ENCODE data around the gene CHD3. TPM values are rescaled to one million over a fixed set of nuclear protein-coding genes. Genes with fewer than 3 reads are reported as not detected.

The CHD3 gene
- total and polyA plus RNA-seq, 2 donors (not counting 3 experiments of a cell fraction or from before 2014, with no cell fraction given) = 102 to 185 TPM

DNA sequence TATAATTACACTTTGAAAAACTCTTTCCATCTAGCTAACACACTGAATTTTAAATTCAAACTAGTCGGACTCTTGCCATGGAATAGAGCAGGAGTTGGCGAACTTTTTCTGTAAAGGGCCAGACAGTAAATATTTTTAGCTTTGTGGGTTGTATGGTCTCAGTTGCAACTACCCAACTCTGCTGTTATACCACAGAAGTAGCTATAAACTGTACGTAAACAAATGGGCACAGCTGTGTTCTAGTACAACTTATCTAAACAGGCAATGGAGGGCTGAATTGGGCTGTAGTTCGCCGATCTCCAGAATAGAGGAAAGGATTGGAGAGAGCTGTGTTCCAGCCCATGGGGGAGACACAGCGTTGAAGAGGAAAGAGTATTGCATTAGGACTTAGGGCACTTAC lies 52.2 kb downstream of the CHD3 start:
- BruUV-seq (replicated peaks) = no TSS peak
- no peaks in the 10 kb centered on the region for H3K9me3 ChIP-seq (replicated peaks; ENCODE audit: control insufficient read depth, insufficient read depth, low read length)
- no peak overlapping the region for H3K4me3 ChIP-seq (replicated peaks in 1 of 3; ENCODE audit: insufficient read depth in 1 of 3, low read depth in 1 of 3, low read length in 3 of 3)
- H3K27ac ChIP-seq (ENCODE audit: insufficient read depth, low read depth, low read length) = no peak overlapping the region
- FAIRE-seq (no peak), DNase-seq (ENCODE audit: low read depth, low spot score) (no peak)
- no peaks in the 10 kb centered on the region for H3K79me2 ChIP-seq (ENCODE audit: control insufficient read depth, insufficient read depth, low read length)
- no peaks in the 10 kb centered on the region for H3K27me3 ChIP-seq (ENCODE audit: control insufficient read depth in 2 of 2, insufficient read depth in 2 of 2, low read length in 2 of 2)
- no peak overlapping the region for H3K4me2 ChIP-seq (ENCODE audit: insufficient read depth, low read length)
- no peak for TF ChIP-seq JUN (IDR thresholded peaks at IDR 0.05; ENCODE audit: borderline replicate concordance, insufficient read depth, insufficient read length, low read depth)
- TF ChIP-seq GATA2 (IDR thresholded peaks at IDR 0.05; ENCODE audit: insufficient read depth, insufficient read length, low read depth, low read length) = no peak
- no peak for TF ChIP-seq MYC (IDR thresholded peaks at IDR 0.05; ENCODE audit: low read depth, low read length)
- TF ChIP-seq POLR2AphosphoS5 (IDR thresholded peaks at IDR 0.05; ENCODE audit: insufficient read depth, low read depth, low read length) = no peak
- no peak for TF ChIP-seq FOS (IDR thresholded peaks at IDR 0.05; ENCODE audit: borderline replicate concordance, insufficient read depth, low read length)
- TF ChIP-seq, protein P1, sequence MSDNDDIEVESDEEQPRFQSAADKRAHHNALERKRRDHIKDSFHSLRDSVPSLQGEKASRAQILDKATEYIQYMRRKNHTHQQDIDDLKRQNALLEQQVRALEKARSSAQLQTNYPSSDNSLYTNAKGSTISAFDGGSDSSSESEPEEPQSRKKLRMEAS (IDR thresholded peaks at IDR 0.05; ENCODE audit: insufficient read depth, insufficient read length) = no peak
- no peak for TF ChIP-seq EZH2 (IDR thresholded peaks at IDR 0.05; ENCODE audit: borderline replicate concordance, low read depth, low read length, severe bottlenecking)
- peaks cover 15 to 37% of the 10 kb centered on the region in 2 experiments for H3K36me3 ChIP-seq (ENCODE audit: control insufficient read depth in 2 of 2, extremely low read depth in 1 of 2, insufficient read depth in 2 of 2, low read length in 2 of 2)
- intact Hi-C loops (cut with micrococcal nuclease) (no loop called here), dilution Hi-C loops (cut with MboI; ENCODE audit: extremely low pct_ligation_motif_present, low sequenced_read_pairs) (no loop called here)
- ChIA-PET CTCF (interaction anchor here (0.9 to 3.1 kb wide), 7 partner anchors 22 to 120 kb away, joined by 3 to 9 read pairs (median 5); no protein-coding TSS in a partner anchor), POLR2A (no interaction called here)
- no peaks in the 10 kb centered on the region for H4K20me1 ChIP-seq (replicated peaks; ENCODE audit: control insufficient read depth, extremely low read depth, insufficient read depth, low read length)
- H3K4me1 ChIP-seq (ENCODE audit: control insufficient read depth, extremely low read depth, insufficient read depth, low read length) = no peaks in the 10 kb centered on the region
- no peak overlapping the region for H3K9ac ChIP-seq (replicated peaks; ENCODE audit: extremely low read depth, insufficient read depth, low read length)
- H3K9me1 ChIP-seq (replicated peaks; ENCODE audit: control insufficient read depth, extremely low read depth, insufficient read depth, low read length) = no peaks in the 10 kb centered on the region
- no peak overlapping the region for H2AFZ ChIP-seq (ENCODE audit: low read depth, low read length)

- Histone ChIP-seq H3K79me2 (ENCODE audit: control insufficient read depth, insufficient read depth, low read length) (no peaks in the 10 kb centered on the region), H3K4me3 (replicated peaks in 1 of 3; ENCODE audit: insufficient read depth in 1 of 3, low read depth in 1 of 3, low read length in 3 of 3) (no peak overlapping the region), H3K4me1 (ENCODE audit: control insufficient read depth, extremely low read depth, insufficient read depth, low read length) (no peaks in the 10 kb centered on the region), H3K9me3 (replicated peaks; ENCODE audit: control insufficient read depth, insufficient read depth, low read length) (no peaks in the 10 kb centered on the region), H4K20me1 (replicated peaks; ENCODE audit: control insufficient read depth, extremely low read depth, insufficient read depth, low read length) (no peaks in the 10 kb centered on the region), H3K4me2 (ENCODE audit: insufficient read depth, low read length) (no peak overlapping the region), H3K36me3 (ENCODE audit: control insufficient read depth in 2 of 2, extremely low read depth in 1 of 2, insufficient read depth in 2 of 2, low read length in 2 of 2) (peaks cover 25 to 39% of the 10 kb centered on the region in 2 experiments), H3K9me1 (replicated peaks; ENCODE audit: control insufficient read depth, extremely low read depth, insufficient read depth, low read length) (no peaks in the 10 kb centered on the region), H3K27me3 (ENCODE audit: control insufficient read depth in 2 of 2, insufficient read depth in 2 of 2, low read length in 2 of 2) (no peaks in the 10 kb centered on the region), H3K9ac (replicated peaks; ENCODE audit: extremely low read depth, insufficient read depth, low read length) (no peak overlapping the region), H3K27ac (ENCODE audit: insufficient read depth, low read depth, low read length) (no peak overlapping the region), H2AFZ (ENCODE audit: low read depth, low read length) (no peak overlapping the region)
- ChIA-PET POLR2A (no interaction called here), CTCF (interaction anchor here (1.3 to 2.1 kb wide), 5 partner anchors 13 to 98 kb away, joined by 4 to 15 read pairs (median 6); partner anchors contain the start of gene RNF227)
- dilution Hi-C loops (cut with MboI; ENCODE audit: extremely low pct_ligation_motif_present, low sequenced_read_pairs) = no loop called here
- no peak for TF ChIP-seq MYC (IDR thresholded peaks at IDR 0.05; ENCODE audit: low read depth, low read length)
- TF ChIP-seq CTCF (IDR thresholded peaks at IDR 0.05; ENCODE audit: extremely low read depth in 1 of 2, insufficient read depth in 1 of 2, low read depth in 1 of 2, low read length in 2 of 2) = no peak
- TF ChIP-seq EZH2 (IDR thresholded peaks at IDR 0.05; ENCODE audit: borderline replicate concordance, low read depth, low read length, severe bottlenecking) = no peak
- TF ChIP-seq GATA2 (IDR thresholded peaks at IDR 0.05; ENCODE audit: insufficient read depth, insufficient read length, low read depth, low read length) = no peak
- BruUV-seq (replicated peaks) = no TSS peak
- FAIRE-seq (no peak), DNase-seq (ENCODE audit: low read depth, low spot score) (no peak)
- intact Hi-C loops (cut with micrococcal nuclease) = no loop called here
Measured at GRCh38 chr17:7943291-7943690, 54.7 kb downstream of the CHD3 start.
